ENCODE results near the gene SH3BP2.

The SH3BP2 gene

DNA sequence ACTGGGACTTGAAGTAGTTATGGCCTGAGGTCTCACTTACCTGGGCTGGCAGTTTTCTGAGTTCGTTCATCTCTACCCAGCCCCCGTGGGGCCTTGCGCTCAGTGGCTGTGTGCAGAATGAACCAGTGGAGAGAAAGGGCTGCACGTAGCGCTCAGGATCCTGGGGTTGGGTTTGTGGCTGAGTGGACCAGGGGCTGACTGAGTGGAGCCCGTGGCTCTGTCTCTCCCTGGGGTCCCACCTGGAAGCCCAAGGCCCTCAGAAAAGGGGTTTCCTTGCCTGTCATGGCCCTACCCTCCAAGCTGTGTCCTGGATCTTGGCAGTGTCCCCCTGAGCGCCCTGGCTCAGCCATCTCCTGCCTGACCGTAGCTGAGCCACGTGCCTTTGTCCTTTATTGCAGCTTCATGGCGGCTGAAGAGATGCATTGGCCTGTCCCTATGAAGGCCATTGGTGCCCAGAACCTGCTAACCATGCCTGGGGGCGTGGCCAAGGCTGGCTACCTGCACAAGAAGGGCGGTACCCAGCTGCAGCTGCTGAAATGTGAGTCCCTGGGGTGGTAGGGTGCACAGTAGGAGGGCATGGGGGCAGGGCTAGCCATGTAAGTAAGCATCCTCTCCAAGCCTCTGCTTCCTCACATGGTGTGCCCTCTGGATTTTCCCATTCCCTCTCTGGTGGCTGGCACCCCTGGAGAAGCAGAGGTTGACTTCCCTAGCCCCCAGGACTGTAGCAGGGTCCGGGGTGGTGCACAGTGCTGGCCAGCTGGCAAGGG, 27.5 kb downstream of the SH3BP2 start:
- peak; percentile 29 for DNase-seq

DNA sequence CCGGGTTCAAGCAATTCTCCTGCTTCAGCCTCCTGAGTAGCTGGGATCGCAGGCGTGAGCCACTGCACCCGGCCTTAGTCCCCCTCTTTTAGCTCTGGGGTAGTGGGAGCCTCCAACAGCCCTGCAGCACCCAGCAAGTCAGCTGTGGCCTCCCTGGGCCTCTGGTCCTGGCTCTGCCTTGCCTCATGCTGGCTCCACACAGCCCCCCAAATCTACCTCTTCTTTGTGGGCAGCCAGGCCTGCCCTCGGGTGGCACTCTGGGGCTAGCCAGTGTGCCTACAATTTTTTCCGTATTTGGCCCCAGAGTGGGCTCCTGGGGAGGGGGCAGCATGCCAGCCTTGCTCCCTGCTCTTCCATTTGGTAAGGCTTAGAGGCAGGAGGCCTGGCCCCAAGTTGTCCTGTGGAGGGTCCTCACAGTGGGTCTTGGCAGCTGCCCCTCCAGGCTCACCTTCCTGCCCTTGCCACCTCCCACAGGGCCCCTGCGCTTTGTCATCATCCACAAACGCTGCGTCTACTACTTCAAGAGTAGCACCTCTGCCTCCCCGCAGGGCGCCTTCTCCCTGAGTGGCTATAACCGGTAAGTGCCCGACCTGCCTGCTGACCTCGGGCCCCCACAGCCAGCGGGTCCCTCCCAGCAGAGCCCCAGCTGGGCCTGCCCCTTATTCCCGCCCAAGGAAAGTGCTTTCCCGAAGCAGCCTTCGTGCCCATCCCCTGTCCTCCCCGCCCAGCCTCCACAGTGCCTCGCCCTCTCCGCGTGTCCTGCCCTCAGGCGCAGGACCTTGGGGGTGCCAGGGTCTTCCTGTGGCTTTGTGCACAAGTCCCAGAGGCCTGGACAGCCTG, 29.8 kb downstream of the SH3BP2 start:
- DNase-seq, result no peak

DNA sequence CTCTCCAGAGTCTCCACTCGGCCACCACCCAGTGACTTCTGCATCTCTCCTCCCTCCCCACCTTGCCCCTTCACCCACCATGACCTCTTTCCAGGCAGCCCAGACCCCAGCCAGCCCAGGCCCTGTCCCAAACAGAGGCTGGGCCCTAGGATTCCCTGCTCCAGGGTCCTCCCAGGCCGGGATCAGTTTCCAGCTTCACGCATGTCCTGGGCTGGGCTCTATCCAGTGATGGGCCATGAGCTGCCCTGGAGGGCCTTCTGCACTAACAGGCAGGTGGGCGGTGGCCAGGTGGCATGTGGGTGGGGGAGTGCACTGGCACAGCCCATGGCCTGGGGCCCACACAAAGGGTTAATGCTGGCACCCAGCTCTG, 30.4 kb downstream of the SH3BP2 start:
- no peak for DNase-seq

DNA sequence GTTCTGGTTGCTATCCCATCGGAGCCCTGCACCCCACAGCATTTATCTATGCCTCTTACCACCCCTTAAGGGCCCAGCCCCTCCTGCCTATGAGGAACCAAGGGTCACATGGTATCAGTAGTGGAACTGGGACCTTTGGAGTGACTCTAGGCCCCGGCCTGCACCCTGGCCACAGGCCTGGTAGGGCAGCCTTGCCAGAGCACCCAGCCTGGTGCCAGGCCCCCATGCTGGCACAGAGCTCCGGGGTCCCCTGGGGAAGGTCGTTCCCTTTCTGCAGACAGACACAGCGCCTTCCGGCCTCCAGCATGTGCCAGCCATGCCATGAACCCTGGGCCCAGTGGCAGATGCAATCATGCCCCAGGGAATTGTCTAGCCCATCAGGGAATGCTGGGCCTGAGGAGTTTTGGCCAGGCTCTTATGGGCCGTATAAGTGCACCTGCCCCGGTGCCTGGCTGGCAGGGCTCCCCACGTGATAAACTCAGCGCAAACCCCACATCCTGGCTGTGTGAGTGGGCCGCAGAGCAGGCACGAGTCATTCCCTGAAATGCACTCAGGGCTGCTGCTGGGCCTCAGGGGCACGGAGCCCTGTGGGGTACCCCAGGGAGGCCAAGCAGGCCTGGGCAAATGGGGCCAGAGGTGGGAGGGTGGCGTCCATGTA, 30.9 kb downstream of the SH3BP2 start:
- DNase-seq, result no peak

DNA sequence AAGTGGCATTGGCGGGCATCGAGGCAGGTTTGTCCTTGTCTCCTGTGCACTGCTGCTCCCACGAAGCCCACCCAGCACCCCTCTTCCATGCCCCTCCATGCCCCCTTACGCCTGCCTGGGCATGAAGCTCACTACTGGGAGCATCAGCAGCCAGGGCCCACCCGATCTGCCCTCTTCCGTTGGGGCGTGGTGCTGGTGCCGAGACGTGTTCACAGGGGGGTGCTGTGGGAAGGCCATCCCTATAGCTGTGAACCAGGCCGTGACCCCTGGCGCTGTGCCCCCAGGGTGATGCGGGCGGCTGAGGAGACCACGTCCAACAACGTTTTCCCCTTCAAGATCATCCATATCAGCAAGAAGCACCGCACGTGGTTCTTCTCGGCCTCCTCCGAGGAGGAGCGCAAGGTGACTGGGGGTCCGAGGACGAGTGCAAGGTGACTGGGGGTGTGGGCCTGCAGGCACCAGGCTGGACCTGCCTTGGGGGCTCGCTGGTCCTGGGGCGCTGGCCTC, 31.5 kb downstream of the SH3BP2 start:
- no peak for DNase-seq

DNA sequence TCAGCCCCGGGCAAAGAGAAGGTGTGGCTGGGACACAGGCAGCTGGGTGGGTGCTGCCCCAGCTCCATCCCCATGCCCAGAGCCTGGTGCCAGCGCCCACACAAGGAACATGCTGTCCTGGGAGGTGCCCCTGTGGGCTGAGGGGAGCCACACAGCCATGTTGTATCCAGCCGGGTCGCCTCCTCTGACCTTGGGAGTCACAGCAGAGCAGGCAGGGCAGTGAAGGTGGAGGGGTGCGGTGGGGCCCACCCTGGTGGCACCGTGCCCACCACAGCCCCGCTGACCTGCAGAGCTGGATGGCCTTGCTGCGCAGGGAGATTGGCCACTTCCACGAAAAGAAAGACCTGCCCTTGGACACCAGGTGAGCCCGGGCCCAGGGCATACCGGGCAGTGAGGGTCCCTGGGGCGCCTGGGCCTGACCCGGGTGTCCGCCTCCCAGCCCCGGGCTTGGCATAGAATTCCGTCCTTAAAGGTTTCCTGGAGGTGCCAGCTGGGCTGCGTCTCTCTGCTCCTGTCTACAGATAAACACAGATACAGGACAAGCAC, 32.0 kb downstream of the SH3BP2 start:
- no peak for DNase-seq

DNA sequence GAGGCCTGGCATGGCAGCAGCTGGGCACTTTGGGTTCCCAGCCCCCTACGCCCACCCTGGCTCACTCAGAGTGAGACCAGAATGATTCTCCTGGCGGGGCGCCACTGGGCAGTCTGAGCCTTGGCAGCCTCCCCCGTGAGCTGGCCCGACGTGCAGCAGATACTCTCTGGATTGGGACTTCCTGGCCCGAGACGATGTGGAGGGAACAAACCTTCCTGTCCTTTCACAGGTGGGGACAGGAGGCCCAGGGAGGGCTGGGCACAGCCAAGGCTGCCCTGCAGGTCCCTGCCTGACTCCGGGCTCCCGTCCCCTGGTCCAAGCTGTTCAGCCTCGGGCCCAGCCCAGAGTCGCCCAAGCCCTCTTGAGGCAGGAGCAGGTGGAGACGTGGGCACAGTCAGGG, 32.9 kb downstream of the SH3BP2 start:
- no peak for DNase-seq

DNA sequence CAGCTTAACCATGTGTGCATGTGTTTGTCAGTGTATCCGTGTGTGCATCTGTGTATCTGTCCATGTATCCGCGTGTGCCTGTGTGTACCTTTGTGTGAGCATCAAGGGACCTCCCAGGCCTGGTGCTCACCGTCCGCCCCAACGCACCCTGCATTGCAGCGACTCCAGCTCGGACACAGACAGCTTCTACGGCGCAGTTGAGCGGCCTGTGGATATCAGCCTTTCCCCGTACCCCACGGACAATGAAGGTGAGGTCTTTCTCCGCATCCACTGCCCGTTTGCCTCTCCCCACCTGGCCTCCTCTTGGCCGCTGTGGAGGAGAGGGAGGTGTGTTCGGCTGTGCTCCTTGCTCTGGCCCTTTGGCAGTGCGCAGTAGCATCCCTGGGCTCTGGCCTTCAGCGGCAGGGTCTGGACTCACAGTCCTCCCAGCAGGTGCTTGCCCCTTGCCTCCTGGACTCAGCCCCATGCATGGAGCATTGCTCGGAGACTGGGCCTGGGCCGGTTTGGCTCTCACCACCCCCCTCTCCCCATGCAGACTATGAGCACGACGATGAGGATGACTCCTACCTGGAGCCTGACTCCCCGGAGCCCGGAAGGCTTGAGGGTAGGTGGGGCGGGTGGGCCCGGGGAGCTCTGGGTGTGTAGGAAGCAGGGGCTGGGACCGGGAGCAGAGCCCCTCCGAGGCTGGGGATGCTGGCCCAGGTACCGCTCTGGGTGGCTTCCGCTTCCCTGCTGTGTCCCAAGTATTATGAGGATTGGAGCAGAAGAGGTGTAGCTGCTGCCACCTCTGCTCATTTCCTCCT, 34.4 kb downstream of the SH3BP2 start:
- DNase-seq, result no peak

DNA sequence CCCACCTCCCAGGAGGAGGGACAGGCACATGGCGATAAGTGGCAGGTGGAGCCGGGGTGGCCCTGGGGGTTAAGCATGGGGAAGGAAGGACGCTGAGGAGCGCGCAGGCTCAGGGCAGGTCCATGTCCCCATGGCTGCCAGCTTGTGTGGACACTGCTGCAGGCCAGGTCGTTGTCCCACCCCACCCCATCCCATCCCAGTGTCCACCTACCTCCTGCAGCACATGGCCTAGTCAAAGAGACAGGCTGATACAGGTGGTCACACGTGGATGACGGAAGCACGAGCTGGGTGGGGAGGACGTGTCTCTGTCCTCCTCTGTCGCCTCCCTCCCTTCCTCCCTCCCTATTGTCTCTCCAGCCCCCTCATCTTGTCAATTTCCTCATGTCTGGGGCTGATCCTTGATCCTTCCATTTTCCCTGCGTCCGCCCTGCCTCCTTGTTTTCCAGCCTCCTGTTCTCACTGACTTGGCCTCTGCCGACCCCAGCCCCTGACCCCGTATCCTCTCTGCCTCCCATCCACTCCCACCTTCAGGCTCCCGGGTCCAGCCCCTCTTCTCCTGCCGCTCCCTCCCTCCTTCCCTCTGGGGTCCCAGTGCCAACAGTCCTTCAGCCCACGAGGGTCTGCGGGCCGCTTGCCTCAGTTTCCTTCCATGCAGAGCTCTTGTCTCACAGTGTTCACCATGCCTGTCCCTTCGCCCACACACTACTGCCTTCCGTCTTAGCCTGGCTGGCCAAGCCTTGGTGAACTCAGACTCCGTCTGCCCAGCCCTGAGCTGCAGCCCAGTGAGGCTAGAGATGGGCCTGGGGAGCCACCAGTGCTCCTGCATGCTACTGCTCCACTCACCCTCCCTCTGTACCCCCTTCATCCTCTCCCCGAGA, 35.2 kb downstream of the SH3BP2 start:
- no peak for DNase-seq

DNA sequence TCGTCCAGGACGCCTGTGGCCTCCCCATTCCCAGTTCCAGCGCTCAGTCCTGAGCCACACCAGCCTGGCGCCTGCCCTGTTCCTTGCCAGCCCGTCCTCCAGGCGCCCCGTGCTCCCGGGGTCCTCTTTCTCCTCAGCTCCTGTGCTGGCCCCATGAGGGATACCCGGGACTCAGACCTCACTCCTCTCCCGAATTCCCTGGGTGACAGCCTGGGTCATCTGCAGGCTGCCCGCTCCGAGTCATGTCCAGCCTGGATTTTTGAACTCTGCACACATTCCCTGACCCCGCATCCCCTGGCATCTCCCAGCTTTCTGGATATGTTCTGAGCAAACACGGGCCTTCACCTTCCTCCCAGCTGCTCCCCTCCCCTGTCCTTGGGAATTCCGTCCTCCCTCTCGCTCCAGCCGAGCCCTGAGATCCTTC, 35.9 kb downstream of the SH3BP2 start:
- DNase-seq, result no peak

DNA sequence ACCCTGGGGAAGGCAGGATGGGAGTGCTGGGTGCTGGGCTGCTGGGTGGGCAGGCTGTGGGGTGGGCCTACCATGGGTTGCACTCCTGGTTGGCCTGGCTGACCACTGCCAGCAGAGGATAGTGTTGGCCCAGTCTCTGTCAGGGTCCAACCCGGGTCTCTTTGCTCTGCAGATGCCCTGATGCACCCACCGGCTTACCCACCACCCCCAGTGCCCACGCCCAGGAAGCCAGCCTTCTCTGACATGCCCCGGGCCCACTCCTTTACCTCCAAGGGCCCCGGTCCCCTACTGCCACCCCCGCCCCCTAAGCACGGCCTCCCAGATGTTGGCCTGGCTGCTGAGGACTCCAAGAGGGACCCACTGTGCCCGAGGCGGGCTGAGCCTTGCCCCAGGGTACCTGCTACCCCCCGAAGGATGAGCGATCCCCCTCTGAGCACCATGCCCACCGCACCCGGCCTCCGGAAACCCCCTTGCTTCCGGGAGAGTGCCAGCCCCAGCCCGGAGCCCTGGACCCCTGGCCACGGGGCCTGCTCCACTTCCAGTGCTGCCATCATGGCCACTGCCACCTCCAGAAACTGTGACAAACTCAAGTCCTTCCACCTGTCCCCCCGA, 36.5 kb downstream of the SH3BP2 start:
- DNase-seq, result no peak

DNA sequence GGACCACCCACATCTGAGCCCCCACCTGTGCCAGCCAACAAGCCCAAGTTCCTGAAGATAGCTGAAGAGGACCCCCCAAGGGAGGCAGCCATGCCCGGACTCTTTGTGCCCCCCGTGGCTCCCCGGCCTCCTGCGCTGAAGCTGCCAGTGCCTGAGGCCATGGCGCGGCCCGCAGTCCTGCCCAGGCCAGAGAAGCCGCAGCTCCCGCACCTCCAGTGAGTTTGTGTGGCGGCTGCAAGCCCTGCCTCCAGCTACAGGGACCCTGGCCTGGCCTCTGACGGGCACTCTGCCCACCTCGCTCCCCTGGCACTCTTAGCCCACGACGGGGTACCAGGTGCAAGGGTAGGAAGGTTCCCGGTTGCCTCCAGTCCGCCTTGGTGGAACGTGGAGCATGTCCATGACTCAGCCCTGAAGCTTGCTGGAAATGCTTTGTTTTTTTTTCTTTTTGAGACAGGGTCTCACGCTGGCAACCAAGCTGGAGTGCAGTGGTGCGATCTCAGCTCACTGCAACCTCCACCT, 37.1 kb downstream of the SH3BP2 start:
- no peak for DNase-seq

DNA sequence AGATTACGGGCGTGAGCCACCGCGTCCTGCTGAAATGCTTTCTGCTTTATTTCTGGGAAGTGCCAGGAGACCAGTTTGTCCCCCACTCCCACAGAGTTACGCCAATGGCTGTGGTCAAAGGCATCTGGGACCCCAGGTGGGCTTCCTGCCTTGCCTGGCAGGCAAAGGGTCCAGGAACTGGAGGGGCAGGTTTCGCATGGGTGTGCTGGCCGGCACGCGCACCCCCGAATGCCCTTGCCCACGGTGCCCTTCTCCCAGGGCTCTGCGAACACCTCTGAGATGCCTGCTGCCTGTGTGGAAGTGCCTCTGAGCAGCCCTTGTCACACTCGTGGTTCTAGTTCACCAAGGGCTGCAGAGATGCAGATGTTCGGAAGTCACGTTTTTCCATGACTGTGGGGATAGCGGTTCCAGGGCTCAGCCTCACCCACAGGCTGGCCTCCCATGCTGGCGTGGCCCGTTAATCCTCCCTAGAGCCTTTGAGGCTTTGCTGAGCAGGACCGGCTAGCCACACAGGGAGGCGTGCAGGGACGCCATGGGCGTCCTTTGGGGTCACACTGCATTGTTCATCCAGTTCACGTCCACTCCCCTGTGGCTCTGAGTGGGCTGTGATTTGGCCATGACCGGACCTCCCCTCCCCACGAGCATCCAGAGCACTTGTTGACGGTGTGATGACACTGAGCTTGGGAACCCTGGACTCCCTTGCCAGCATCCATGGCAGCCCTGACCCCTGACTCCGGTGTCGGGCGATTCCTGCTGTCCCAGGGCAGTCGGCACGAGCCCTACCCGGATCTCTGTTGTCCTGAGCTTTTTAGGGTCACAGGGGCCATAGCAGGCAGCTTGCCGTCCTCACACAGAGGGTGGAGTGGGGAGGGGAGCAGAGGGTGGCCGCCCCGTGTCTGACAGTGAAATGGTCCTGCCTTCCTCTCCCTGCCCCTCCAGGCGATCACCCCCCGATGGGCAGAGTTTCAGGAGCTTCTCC, 38.0 kb downstream of the SH3BP2 start:
- no peak for DNase-seq

DNA sequence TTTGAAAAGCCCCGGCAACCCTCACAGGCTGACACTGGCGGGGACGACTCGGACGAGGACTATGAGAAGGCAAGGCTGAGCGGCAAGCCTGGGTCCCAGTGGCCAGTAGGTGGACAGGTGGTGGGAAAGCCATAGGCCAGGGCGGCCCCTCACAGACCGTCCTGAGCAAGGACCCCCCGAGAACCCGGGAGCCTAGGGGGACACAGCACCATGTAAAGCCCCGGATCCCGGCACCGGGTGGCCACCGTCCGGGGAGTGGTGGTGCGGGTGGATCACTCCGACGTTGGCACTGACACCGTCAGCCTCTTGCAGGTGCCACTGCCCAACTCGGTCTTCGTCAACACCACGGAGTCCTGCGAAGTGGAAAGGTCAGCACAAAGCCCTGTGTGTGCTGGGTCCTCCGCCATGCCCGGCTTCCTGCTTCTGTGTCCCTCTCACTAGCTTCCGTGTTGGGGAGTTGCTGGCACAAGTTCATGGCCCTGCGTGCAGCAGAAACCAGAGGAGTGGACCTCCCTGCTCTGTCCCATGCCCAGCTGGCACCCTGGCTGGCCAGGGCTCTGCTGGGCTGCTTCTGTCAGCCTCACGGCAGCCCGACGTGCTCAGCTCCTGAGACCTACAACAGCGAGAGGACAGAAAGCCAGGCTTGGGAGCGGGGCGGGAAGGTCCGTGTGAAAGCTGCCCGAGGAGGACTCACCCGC, 38.9 kb downstream of the SH3BP2 start:
- DNase-seq, result no peak

DNA sequence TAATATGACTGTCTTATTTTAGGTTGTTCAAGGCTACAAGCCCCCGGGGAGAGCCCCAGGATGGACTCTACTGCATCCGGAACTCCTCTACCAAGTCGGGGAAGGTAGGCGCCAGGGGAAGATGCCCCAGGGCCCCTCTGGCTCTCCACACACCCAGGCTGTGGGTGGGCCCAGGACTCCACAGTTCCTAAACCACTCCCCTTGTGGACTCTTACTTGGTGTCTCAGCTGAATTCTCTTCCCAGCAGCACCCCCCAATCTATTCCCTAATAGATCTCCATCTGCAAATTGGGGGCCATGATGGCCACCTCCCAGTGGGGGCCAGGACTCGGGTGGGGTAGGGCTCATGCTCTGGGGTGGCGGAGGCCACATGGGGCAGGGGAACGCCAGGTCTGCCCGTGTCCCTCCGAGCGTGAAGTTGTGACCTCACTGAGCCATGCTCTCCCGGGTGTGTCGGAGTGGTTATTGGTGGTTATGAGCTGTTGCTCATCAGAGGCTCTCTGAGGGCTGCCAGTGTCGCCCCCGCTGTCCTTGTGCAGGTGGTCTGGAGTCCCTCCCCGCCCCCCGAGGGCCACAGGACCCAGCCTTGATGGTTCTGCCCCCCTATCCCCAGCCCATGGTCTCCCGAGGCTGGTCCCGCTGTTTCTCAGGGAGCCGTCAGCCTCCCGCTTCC, 39.6 kb downstream of the SH3BP2 start:
- no peak for DNase-seq

DNA sequence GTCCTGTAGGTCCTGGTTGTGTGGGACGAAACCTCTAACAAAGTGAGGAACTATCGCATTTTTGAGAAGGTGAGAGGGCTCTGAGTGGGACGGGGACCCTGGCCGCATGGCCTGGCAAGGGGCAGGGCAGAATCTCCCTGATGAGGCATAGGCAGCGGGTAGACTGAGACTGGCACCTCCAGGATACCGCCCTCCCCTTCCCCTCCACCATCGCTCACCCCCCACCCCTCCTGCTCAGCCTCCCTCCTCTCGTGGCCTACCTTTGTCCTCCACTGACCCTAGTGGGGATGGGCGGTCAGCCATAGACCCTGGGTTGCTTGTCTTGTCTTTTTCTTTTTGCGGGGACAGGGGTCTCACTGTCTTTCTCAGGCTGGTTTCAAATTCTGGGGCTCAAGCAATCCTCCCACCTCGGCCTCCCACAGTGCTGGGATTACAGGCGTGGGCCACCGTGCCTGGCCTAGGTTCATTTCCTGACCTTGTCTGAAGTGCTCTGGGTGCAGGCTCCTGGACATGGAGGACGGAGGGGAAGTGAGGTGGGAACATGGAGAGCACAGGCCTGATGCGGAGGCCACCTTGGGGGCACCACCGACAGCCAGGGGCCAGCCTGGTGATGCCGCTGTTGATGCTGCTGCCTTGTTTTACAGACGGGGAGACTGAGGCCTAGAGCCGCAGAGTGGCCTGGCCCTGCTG, 40.2 kb downstream of the SH3BP2 start:
- DNase-seq, result no peak

DNA sequence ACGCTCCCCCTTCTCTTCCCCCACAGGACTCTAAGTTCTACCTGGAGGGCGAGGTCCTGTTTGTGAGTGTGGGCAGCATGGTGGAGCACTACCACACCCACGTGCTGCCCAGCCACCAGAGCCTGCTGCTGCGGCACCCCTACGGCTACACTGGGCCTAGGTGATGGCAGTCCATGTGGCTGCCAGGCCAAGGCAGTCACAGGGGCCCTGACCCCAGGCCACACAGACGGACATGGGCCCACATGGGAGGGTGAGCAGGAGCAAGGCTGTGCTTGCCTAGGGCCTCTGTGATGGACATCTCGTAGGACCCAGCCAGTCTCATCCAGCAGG, 40.8 kb downstream of the SH3BP2 start:
- DNase-seq, result no peak

Measured in NCI-H187 treated with DMSO at 0.1 percent for 48 hours (cell line).